GM18867 (cell line): Measurements from ENCODE around the gene LVRN.

Experiments used
- ATAC-seq: cut with Tn5 transposase; IDR thresholded peaks from one replicate; pipeline ENCODE4 v1.9.1; 2021; ENCODE audit warnings: mild to moderate bottlenecking, moderate library complexity; ENCODE audit not compliant: unreplicated experiment

The LVRN gene

GRCh38 chr5:116023619-116024018 is 61.3 kb downstream of the LVRN start:
- no peak for ATAC-seq

DNA sequence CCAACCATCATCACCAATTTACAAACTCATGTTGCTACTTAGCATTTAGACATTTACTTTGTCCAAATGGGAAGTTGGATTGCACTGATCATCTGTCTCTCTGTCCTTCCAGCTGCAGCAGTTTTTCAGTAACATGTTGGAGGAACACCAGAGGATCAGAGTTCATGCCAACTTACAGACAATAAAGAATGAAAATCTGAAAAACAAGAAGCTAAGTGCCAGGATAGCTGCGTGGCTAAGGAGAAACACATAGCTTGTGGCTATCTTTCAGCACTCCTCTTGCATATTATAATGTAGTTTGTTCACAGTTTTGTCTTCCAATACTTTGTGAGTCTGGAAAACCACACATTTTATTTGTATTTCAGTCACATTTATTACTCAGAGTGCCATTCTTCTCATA is 63.6 kb downstream of the LVRN start:
- no peak for ATAC-seq

- peak; percentile 83 for ATAC-seq
Observed at GRCh38 chr5:116032094-116032517, 69.8 kb downstream of the LVRN start, which contains the start of gene ARL14EPL. Gene ARL14EPL (plus strand): TSS chr5:116032472. CDS start chr5:116051466, 18,994 bp downstream.

GRCh38 chr5:116032991-116033390 is 70.7 kb downstream of the LVRN start:
- peak; percentile 54 for ATAC-seq

GRCh38 chr5:116035123-116035522 is 72.8 kb downstream of the LVRN start:
- ATAC-seq = no peak

- no peak for ATAC-seq
Observed at GRCh38 chr5:116037236-116037822, 75.1 kb downstream of the LVRN start.

- ATAC-seq = peak; percentile 85
Observed at GRCh38 chr5:116038817-116039216, 76.5 kb downstream of the LVRN start.

- no peak for ATAC-seq
Observed at GRCh38 chr5:116042375-116042774, 80.1 kb downstream of the LVRN start.

- ATAC-seq = no peak
Observed at GRCh38 chr5:116044073-116044472, 81.8 kb downstream of the LVRN start.

GRCh38 chr5:116045821-116046220 is 83.5 kb downstream of the LVRN start:
- ATAC-seq = no peak

GRCh38 chr5:116046261-116046660 is 84.0 kb downstream of the LVRN start:
- no peak for ATAC-seq

DNA sequence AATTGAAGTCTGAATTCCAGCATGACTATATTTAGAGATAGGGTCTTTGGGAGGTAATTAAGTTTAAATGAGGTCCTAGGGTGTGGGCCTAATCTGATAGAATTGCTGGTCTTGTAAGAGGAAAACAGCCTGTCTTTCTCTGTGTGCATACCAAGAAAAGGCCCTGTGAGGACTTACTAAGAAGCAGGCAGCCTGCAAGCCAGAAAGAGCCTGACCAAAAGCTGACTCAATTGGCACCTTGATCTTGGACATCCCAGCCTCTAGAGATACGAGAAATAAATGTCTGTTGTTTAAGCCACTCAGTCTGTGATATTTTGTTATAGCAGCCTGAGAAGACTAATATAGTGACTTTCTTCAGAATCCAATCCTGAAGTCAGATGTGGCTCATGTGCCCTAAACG is 84.5 kb downstream of the LVRN start:
- ATAC-seq = no peak

- ATAC-seq = no peak
Observed at GRCh38 chr5:116058346-116058936, 96.2 kb downstream of the LVRN start.

DNA sequence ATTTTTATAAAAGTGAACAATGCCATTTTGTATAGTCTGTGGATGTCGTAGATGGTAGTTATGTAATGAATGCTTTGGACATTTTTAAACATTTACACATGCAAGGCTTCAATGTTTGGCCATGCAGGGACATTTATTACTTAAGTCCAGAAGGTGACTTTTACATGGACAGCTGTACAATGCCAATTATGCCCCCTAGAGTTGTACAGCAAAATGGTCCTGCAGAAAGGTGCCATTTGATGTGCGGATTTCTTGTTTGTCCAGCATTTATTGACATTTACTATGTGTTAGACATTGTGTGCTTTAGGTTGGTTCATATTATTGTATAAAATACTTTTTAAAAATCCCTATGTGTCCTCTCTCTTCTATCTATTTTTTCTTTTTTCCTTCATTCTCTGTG is 100.1 kb downstream of the LVRN start:
- ATAC-seq = no peak

DNA sequence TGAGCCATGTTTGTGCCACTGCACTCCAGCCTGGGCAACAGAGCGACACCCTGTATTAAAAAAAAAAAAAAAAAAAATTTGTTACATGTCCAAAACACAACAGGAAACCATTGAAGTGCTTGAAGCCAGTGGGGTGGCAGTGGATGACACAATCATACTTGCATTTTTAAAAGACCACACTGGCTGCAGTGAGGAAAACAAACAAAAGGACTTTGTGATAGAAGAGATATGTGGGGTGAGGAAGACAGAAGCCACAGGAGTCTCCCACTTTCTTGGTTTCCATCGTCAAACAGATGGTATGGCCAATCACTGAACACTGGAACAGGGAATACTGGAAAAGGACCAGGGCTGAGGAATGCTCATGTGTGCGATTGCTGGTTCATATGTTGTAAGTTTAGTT is 101.7 kb downstream of the LVRN start:
- ATAC-seq = no peak

GRCh38 chr5:116068028-116068632 is 105.9 kb downstream of the LVRN start:
- peak; percentile 46 for ATAC-seq

- ATAC-seq = no peak
Observed at GRCh38 chr5:116071211-116071610, 108.9 kb downstream of the LVRN start.

DNA sequence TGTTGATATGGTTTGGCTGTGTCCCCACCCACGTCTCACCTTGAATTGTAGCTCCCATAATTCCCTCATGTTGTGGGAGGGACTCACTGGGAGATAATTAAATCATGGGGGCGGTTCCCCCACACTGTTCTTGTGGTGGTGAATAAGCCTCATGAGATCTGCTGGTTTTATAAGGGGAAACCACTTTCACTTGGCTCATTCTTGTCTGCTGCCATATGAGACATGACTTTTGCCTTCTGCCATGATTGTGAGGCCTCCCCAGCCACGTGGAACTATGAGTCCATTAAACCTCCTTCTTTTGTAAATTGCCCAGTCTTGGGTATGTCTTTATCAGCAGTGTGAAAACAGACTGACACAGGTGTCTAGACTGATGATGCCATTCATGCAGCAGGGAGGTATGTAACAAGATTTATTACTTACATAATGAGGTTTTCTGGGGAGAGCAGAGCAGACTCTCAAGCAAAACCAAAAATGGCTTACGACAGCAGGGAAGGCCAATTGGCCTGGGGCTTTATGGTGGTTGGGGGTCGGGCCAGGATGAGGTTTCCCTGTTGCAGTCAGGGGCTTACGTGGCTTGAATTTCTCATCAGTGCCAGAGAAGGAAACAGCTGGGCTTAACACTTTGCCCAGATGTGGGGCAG is 113.0 kb downstream of the LVRN start:
- ATAC-seq = no peak

- ATAC-seq = peak; percentile 97
Observed at GRCh38 chr5:116076496-116076895, 114.2 kb downstream of the LVRN start.
